WTC11 (cell line): ENCODE data around the gene RAP1GAP. TPM values are rescaled to one million over a fixed set of nuclear protein-coding genes. Genes with fewer than 3 reads are reported as not detected.

Source experiments
- ATAC-seq: fragments of 200-7000 bp; cut with Tn5 transposase; 2 replicates; pipeline ENCODE4 v1.10.0; 2021; ENCODE audit warnings: mild to moderate bottlenecking, moderate library complexity
- CTCF ChIA-PET: fragments of 300-600 bp; sonication (Branson Sonifier 250); formaldehyde crosslinking; loops from one replicate; lab custom pipeline; 2021; ENCODE audit warnings: antibody characterized with exemption; lab: Charles Lee
- POLR2A ChIA-PET: fragments of 350-600 bp; sonication (Branson Sonifier 250); formaldehyde crosslinking; loops from one replicate; lab custom pipeline; 2021; ENCODE audit warnings: antibody characterized with exemption; lab: Charles Lee
- DNase-seq: peaks from one replicate; pipeline ENCODE4 v3.0.0; 2021; ENCODE audit warnings: low spot score
- H3K27ac Mint-ChIP-seq: 2 replicates; pipeline ENCODE4 v1.8.0; 2021; ENCODE audit warnings: mixed read lengths
- H3K27me3 Mint-ChIP-seq: 2 replicates; pipeline ENCODE4 v1.8.0; 2021; ENCODE audit warnings: low read depth, mild to moderate bottlenecking, moderate library complexity, mixed read lengths
- H3K36me3 Mint-ChIP-seq: 2 replicates; pipeline ENCODE4 v1.8.0; 2021; ENCODE audit warnings: mixed read lengths
- H3K4me1 Mint-ChIP-seq: 2 replicates; pipeline ENCODE4 v1.8.0; 2022; ENCODE audit warnings: mixed read lengths
- H3K4me3 Mint-ChIP-seq: 2 replicates; pipeline ENCODE4 v1.8.0; 2021; ENCODE audit warnings: mild to moderate bottlenecking, moderate library complexity, mixed read lengths
- H3K9me3 Mint-ChIP-seq: 2 replicates; pipeline ENCODE4 v1.8.0; 2021; ENCODE audit warnings: mixed read lengths
- ELF4 ChIP-seq: sonication (generic); formaldehyde crosslinking; IDR thresholded peaks from 2 replicates; pipeline ENCODE4 v1.8.1; 2022; ENCODE audit warnings: low read depth, mild to moderate bottlenecking, moderate library complexity, missing genetic modification reagents
- JUN ChIP-seq: sonication (generic); formaldehyde crosslinking; IDR thresholded peaks from 2 replicates; pipeline ENCODE4 v1.8.0; 2023; ENCODE audit warnings: mild to moderate bottlenecking, missing genetic modification reagents
- MLX ChIP-seq: sonication (generic); formaldehyde crosslinking; IDR thresholded peaks from 2 replicates; pipeline ENCODE4 v1.8.1; 2023; ENCODE audit warnings: mild to moderate bottlenecking, missing genetic modification reagents, moderate library complexity
- NR1H2 ChIP-seq: sonication (generic); formaldehyde crosslinking; IDR thresholded peaks from 2 replicates; pipeline ENCODE4 v1.9.0; 2021; ENCODE audit warnings: mild to moderate bottlenecking, moderate library complexity, missing genetic modification reagents
- PRDM15 ChIP-seq: sonication (generic); formaldehyde crosslinking; IDR thresholded peaks from 2 replicates; pipeline ENCODE4 v1.8.0; 2022; ENCODE audit warnings: missing genetic modification reagents
- RORB ChIP-seq: fragments of 250-450 bp; sonication (Bioruptor Pico); IDR thresholded peaks from 2 replicates; pipeline ENCODE4 v1.9.0; 2021; ENCODE audit warnings: mild to moderate bottlenecking
- ZNF317 ChIP-seq: sonication (generic); formaldehyde crosslinking; IDR thresholded peaks from 2 replicates; pipeline ENCODE4 v1.8.1; 2023; ENCODE audit warnings: low read depth, mild to moderate bottlenecking, moderate library complexity, missing genetic modification reagents, borderline replicate concordance
- ZNF416 ChIP-seq: fragments of 250-450 bp; sonication (Bioruptor Pico); IDR thresholded peaks from 2 replicates; pipeline ENCODE4 v1.9.0; 2021; ENCODE audit warnings: mild to moderate bottlenecking, inconsistent platforms
- ZNF532 ChIP-seq: fragments of 250-450 bp; sonication (Bioruptor Pico); IDR thresholded peaks from 2 replicates; pipeline ENCODE4 v1.9.0; 2021; ENCODE audit warnings: mild to moderate bottlenecking, borderline replicate concordance
- ZNF671 ChIP-seq: fragments of 250-450 bp; sonication (Bioruptor Pico); IDR thresholded peaks from 2 replicates; pipeline ENCODE4 v1.8.0; 2021; ENCODE audit warnings: mild to moderate bottlenecking
- total RNA-seq: library from RNA; stranded (reverse); gene quantifications from 3 replicates; pipeline ENCODE4 v1.2.3, GENCODE V29; 2021
- TF ChIP-seq, protein P1 (sequence below): fragments of 250-450 bp; sonication (Bioruptor Pico); IDR thresholded peaks from 2 replicates; pipeline ENCODE4 v2.1.2; 2022; ENCODE audit warnings: mild to moderate bottlenecking, moderate library complexity
- TF ChIP-seq, protein P2 (sequence below): sonication (generic); formaldehyde crosslinking; IDR thresholded peaks from 2 replicates; pipeline ENCODE4 v1.8.0; 2023; ENCODE audit warnings: missing genetic modification reagents
- TF ChIP-seq, protein P3 (sequence below): fragments of 250-450 bp; sonication (Bioruptor Pico); IDR thresholded peaks from 2 replicates; pipeline ENCODE4 v1.9.0; 2021; ENCODE audit warnings: mild to moderate bottlenecking
- TF ChIP-seq, protein P4 (sequence below): sonication (generic); formaldehyde crosslinking; IDR thresholded peaks from 2 replicates; pipeline ENCODE4 v1.8.1; 2022; ENCODE audit warnings: mild to moderate bottlenecking, moderate library complexity, missing genetic modification reagents
- TF ChIP-seq, protein P5 (sequence below): sonication (generic); formaldehyde crosslinking; IDR thresholded peaks from 2 replicates; pipeline ENCODE4 v1.8.1; 2023; ENCODE audit warnings: mild to moderate bottlenecking, missing genetic modification reagents
- TF ChIP-seq, protein P6 (sequence below): fragments of 200-600 bp; IDR thresholded peaks from 2 replicates; pipeline ENCODE4 v1.8.0; 2022; ENCODE audit warnings: antibody characterized with exemption

Gene RAP1GAP
- total RNA-seq, 1 experiment from 2014 or later, result 7.6 TPM

DNA sequence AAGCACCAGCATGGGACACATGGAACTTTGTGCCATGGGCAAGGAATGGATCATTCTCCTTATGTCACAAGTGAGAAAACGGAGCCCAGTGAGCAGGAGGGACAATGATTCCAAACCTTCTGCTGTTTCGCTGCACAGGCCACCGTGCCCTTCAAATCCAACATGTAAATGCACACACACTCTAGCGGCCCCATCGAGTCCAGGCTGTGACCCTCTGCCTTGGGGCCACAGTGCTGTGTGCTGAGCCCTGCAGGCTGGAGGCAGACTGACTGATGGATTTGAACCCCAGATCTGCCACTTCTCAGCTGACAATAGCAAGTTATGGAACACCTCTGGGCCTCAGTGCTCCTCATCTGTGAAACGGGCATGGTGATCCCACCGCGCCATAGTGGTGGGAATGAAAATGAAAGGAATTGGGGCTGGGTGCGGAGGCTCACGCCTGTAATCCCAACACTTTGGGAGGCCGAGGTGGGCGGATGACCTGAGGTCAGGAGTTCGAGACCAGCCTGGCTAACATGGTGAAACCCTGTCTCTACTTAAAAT is 96.4 kb downstream of the RAP1GAP start (continued):
- TF ChIP-seq, protein P1, sequence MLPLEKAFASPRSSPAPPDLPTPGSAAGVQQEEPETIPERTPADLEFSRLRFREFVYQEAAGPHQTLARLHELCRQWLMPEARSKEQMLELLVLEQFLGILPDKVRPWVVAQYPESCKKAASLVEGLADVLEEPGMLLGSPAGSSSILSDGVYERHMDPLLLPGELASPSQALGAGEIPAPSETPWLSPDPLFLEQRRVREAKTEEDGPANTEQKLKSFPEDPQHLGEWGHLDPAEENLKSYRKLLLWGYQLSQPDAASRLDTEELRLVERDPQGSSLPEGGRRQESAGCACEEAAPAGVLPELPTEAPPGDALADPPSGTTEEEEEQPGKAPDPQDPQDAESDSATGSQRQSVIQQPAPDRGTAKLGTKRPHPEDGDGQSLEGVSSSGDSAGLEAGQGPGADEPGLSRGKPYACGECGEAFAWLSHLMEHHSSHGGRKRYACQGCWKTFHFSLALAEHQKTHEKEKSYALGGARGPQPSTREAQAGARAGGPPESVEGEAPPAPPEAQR (CRISPR knock-in tag), result no peak
- TF ChIP-seq ZNF317 (CRISPR knock-in tag) (no peak), JUN (CRISPR knock-in tag) (no peak), RORB (CRISPR knock-in tag) (no peak), MLX (CRISPR knock-in tag) (no peak), ZNF416 (CRISPR knock-in tag) (no peak), NR1H2 (no peak)
- TF ChIP-seq, protein P2, sequence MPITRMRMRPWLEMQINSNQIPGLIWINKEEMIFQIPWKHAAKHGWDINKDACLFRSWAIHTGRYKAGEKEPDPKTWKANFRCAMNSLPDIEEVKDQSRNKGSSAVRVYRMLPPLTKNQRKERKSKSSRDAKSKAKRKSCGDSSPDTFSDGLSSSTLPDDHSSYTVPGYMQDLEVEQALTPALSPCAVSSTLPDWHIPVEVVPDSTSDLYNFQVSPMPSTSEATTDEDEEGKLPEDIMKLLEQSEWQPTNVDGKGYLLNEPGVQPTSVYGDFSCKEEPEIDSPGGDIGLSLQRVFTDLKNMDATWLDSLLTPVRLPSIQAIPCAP (CRISPR knock-in tag), result no peak
- TF ChIP-seq, protein P3, sequence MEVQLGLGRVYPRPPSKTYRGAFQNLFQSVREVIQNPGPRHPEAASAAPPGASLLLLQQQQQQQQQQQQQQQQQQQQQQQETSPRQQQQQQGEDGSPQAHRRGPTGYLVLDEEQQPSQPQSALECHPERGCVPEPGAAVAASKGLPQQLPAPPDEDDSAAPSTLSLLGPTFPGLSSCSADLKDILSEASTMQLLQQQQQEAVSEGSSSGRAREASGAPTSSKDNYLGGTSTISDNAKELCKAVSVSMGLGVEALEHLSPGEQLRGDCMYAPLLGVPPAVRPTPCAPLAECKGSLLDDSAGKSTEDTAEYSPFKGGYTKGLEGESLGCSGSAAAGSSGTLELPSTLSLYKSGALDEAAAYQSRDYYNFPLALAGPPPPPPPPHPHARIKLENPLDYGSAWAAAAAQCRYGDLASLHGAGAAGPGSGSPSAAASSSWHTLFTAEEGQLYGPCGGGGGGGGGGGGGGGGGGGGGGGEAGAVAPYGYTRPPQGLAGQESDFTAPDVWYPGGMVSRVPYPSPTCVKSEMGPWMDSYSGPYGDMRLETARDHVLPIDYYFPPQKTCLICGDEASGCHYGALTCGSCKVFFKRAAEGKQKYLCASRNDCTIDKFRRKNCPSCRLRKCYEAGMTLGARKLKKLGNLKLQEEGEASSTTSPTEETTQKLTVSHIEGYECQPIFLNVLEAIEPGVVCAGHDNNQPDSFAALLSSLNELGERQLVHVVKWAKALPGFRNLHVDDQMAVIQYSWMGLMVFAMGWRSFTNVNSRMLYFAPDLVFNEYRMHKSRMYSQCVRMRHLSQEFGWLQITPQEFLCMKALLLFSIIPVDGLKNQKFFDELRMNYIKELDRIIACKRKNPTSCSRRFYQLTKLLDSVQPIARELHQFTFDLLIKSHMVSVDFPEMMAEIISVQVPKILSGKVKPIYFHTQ (CRISPR knock-in tag), result no peak
- TF ChIP-seq, protein P4, sequence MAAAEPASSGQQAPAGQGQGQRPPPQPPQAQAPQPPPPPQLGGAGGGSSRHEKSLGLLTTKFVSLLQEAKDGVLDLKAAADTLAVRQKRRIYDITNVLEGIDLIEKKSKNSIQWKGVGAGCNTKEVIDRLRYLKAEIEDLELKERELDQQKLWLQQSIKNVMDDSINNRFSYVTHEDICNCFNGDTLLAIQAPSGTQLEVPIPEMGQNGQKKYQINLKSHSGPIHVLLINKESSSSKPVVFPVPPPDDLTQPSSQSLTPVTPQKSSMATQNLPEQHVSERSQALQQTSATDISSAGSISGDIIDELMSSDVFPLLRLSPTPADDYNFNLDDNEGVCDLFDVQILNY, result no peak
- TF ChIP-seq, protein P5, sequence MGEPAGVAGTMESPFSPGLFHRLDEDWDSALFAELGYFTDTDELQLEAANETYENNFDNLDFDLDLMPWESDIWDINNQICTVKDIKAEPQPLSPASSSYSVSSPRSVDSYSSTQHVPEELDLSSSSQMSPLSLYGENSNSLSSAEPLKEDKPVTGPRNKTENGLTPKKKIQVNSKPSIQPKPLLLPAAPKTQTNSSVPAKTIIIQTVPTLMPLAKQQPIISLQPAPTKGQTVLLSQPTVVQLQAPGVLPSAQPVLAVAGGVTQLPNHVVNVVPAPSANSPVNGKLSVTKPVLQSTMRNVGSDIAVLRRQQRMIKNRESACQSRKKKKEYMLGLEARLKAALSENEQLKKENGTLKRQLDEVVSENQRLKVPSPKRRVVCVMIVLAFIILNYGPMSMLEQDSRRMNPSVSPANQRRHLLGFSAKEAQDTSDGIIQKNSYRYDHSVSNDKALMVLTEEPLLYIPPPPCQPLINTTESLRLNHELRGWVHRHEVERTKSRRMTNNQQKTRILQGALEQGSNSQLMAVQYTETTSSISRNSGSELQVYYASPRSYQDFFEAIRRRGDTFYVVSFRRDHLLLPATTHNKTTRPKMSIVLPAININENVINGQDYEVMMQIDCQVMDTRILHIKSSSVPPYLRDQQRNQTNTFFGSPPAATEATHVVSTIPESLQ (CRISPR knock-in tag), result no peak
- TF ChIP-seq, all 79 proteins: peak for 0

DNA sequence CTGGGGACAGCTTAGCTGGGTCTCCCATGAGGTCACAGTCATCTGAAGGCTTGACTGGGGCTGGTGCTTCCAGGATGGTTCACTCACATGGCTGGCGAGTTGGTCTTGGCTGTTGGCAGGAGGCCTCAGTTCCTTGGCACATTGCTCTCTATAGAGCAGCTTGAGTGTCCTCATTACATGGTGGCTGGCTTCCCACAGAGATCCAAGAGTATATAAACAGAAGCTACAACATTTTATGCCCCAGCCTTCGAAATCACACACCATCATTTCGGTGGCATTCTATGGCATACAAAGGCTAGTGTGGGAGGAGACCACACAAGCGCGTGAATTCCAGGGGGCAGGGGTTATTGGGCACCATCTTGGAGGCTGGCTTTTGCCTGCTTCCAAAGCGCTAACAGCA is 96.9 kb downstream of the RAP1GAP start:
- Mint-ChIP-seq H3K4me1 (peaks cover 18% of the 10 kb centered on the region), H3K27me3 (no peaks in the 10 kb centered on the region), H3K9me3 (peaks cover 3% of the 10 kb centered on the region; the same call in 1 of the 2 replicates), H3K36me3 (peaks cover 13% of the 10 kb centered on the region), H3K4me3 (no peak overlapping the region), H3K27ac (no peak overlapping the region)
- CTCF ChIA-PET, result interaction anchor here (0.8 kb wide), 1 partner anchor 60 kb away, joined by 4 read pairs; no protein-coding TSS in a partner anchor
- ATAC-seq (no peak), DNase-seq (no peak)
- POLR2A ChIA-PET, result no interaction called here
- TF ChIP-seq ELF4 (CRISPR knock-in tag), result no peak
- TF ChIP-seq, protein P6, sequence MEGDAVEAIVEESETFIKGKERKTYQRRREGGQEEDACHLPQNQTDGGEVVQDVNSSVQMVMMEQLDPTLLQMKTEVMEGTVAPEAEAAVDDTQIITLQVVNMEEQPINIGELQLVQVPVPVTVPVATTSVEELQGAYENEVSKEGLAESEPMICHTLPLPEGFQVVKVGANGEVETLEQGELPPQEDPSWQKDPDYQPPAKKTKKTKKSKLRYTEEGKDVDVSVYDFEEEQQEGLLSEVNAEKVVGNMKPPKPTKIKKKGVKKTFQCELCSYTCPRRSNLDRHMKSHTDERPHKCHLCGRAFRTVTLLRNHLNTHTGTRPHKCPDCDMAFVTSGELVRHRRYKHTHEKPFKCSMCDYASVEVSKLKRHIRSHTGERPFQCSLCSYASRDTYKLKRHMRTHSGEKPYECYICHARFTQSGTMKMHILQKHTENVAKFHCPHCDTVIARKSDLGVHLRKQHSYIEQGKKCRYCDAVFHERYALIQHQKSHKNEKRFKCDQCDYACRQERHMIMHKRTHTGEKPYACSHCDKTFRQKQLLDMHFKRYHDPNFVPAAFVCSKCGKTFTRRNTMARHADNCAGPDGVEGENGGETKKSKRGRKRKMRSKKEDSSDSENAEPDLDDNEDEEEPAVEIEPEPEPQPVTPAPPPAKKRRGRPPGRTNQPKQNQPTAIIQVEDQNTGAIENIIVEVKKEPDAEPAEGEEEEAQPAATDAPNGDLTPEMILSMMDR, result no peak
- TF ChIP-seq ZNF671 (CRISPR knock-in tag), result no peak
- TF ChIP-seq PRDM15 (CRISPR knock-in tag), result no peak
- TF ChIP-seq ZNF532, result no peak
